Endothelial cell (in vitro differentiated cells): ENCODE data around the gene MPZL1. TPM values are rescaled to one million over a fixed set of nuclear protein-coding genes. Genes with fewer than 3 reads are reported as not detected.

ENCODE experiments used
- DNase-seq: peaks from one replicate; pipeline ENCODE4 v3.0.0; 2021; ENCODE audit warnings: low spot score
- H3K27ac Mint-ChIP-seq: one replicate; pipeline ENCODE4 v1.8.0; 2021; ENCODE audit warnings: mixed read lengths, inconsistent platforms; ENCODE audit not compliant: unreplicated experiment
- H3K27me3 Mint-ChIP-seq: one replicate; pipeline ENCODE4 v1.8.0; 2021; ENCODE audit warnings: mild to moderate bottlenecking, moderate library complexity, mixed read lengths, inconsistent platforms; ENCODE audit not compliant: unreplicated experiment
- H3K36me3 Mint-ChIP-seq: one replicate; pipeline ENCODE4 v1.8.0; 2021; ENCODE audit warnings: mild to moderate bottlenecking, low read depth, mixed read lengths, inconsistent platforms; ENCODE audit not compliant: unreplicated experiment
- H3K4me1 Mint-ChIP-seq: one replicate; pipeline ENCODE4 v1.8.0; 2021; ENCODE audit warnings: mild to moderate bottlenecking, mixed read lengths, inconsistent platforms; ENCODE audit not compliant: unreplicated experiment
- H3K4me3 Mint-ChIP-seq: one replicate; pipeline ENCODE4 v1.8.0; 2021; ENCODE audit warnings: mild to moderate bottlenecking, mixed read lengths, inconsistent platforms; ENCODE audit not compliant: unreplicated experiment
- H3K9me3 Mint-ChIP-seq: one replicate; pipeline ENCODE4 v1.8.0; 2021; ENCODE audit warnings: mixed read lengths, inconsistent platforms; ENCODE audit not compliant: unreplicated experiment
- CTCF ChIP-seq: fragments of 200-600 bp; sonication (generic); IDR thresholded peaks from one replicate; pipeline ENCODE4 v1.5.0; 2021; ENCODE audit warnings: antibody characterized with exemption; ENCODE audit not compliant: unreplicated experiment
- total RNA-seq: library from RNA; stranded (reverse); fragmentation: NEBNext Ultra II Directional; extraction: Animal tissue kit (Norgen Biotek cat#: 25700); gene quantifications from one replicate; pipeline ENCODE4 v1.2.1, GENCODE V29; 2021; ENCODE audit not compliant: unreplicated experiment

MPZL1 gene
- total RNA-seq, 1 donor from 2014 or later = 441 TPM

- Mint-ChIP-seq H3K4me1 (peaks cover 47% of the 10 kb centered on the region), H3K27ac (peak overlapping the region; percentile 54), H3K4me3 (peak overlapping the region; percentile 6), H3K27me3 (peaks cover 7% of the 10 kb centered on the region), H3K9me3 (no peaks in the 10 kb centered on the region), H3K36me3 (peaks cover 18% of the 10 kb centered on the region)
- DNase-seq = no peak
- TF ChIP-seq CTCF = no peak
Observed at GRCh38 chr1:167706931-167707877, 14.6 kb upstream of the MPZL1 start.

GRCh38 chr1:167707942-167708341 is 13.8 kb upstream of the MPZL1 start:
- H3K36me3 Mint-ChIP-seq = peaks cover 16% of the 10 kb centered on the region
- DNase-seq = no peak
- H3K27ac Mint-ChIP-seq = peak overlapping the region; percentile 44
- TF ChIP-seq CTCF = no peak
- H3K27me3 Mint-ChIP-seq = peaks cover 12% of the 10 kb centered on the region
- H3K9me3 Mint-ChIP-seq = no peaks in the 10 kb centered on the region
- H3K4me1 Mint-ChIP-seq = peaks cover 51% of the 10 kb centered on the region
- no peak overlapping the region for H3K4me3 Mint-ChIP-seq

- H3K4me1 Mint-ChIP-seq = peaks cover 57% of the 10 kb centered on the region
- peaks cover 16% of the 10 kb centered on the region for H3K27me3 Mint-ChIP-seq
- peaks cover 9% of the 10 kb centered on the region for H3K36me3 Mint-ChIP-seq
- TF ChIP-seq CTCF = no peak
- peak overlapping the region; percentile 25 for H3K27ac Mint-ChIP-seq
- H3K9me3 Mint-ChIP-seq = no peaks in the 10 kb centered on the region
- peak overlapping the region; percentile 63 for H3K4me3 Mint-ChIP-seq
- peak; percentile 46 for DNase-seq
Observed at GRCh38 chr1:167708940-167709389, 12.8 kb upstream of the MPZL1 start.

GRCh38 chr1:167710836-167711235 is 10.9 kb upstream of the MPZL1 start:
- Mint-ChIP-seq H3K27ac (no peak overlapping the region), H3K4me1 (peaks cover 59% of the 10 kb centered on the region), H3K36me3 (peaks cover 16% of the 10 kb centered on the region), H3K4me3 (no peak overlapping the region), H3K9me3 (peaks cover 4% of the 10 kb centered on the region), H3K27me3 (peaks cover 31% of the 10 kb centered on the region)
- TF ChIP-seq CTCF = no peak
- DNase-seq = no peak

- peaks cover 17% of the 10 kb centered on the region for H3K36me3 Mint-ChIP-seq
- no peak overlapping the region for H3K27ac Mint-ChIP-seq
- no peak for DNase-seq
- TF ChIP-seq CTCF = no peak
- peaks cover 32% of the 10 kb centered on the region for H3K27me3 Mint-ChIP-seq
- H3K9me3 Mint-ChIP-seq = peaks cover 4% of the 10 kb centered on the region
- peaks cover 51% of the 10 kb centered on the region for H3K4me1 Mint-ChIP-seq
- H3K4me3 Mint-ChIP-seq = no peak overlapping the region
Observed at GRCh38 chr1:167711797-167712196, 10.0 kb upstream of the MPZL1 start.
